HFFc6 (cell line): ENCODE data around the gene RNF13. TPM values are rescaled to one million over a fixed set of nuclear protein-coding genes. Genes with fewer than 3 reads are reported as not detected.
A peak's percentile ranks its signal among the peaks of the same experiment; 100 is the strongest.

ENCODE experiments used
- DNase-seq: peaks from one replicate; pipeline ENCODE4 v3.0.0-alpha.2; 2018
- H3K27ac Mint-ChIP-seq: 2 replicates; pipeline ENCODE4 v1.8.0; 2020; ENCODE audit warnings: mild to moderate bottlenecking, mixed read lengths
- H3K27me3 Mint-ChIP-seq: 2 replicates; pipeline ENCODE4 v1.8.0; 2021; ENCODE audit warnings: mild to moderate bottlenecking, moderate library complexity, mixed read lengths; ENCODE audit not compliant: insufficient read depth
- H3K36me3 Mint-ChIP-seq: 2 replicates; pipeline ENCODE4 v1.8.0; 2021; ENCODE audit warnings: low read depth, mixed read lengths
- H3K4me1 Mint-ChIP-seq: 2 replicates; pipeline ENCODE4 v1.8.0; 2020; ENCODE audit warnings: low read depth, mixed read lengths
- H3K4me3 Mint-ChIP-seq: 2 replicates; pipeline ENCODE4 v1.8.0; 2020; ENCODE audit warnings: mild to moderate bottlenecking, moderate library complexity, mixed read lengths
- H3K9me3 Mint-ChIP-seq: 2 replicates; pipeline ENCODE4 v1.8.0; 2020; ENCODE audit warnings: mild to moderate bottlenecking, mixed read lengths
- CTCF ChIP-seq: fragments of 200-600 bp; sonication (generic); IDR thresholded peaks from 2 replicates; pipeline ENCODE4 v1.5.0; 2021; ENCODE audit warnings: antibody characterized with exemption, mild to moderate bottlenecking
- total RNA-seq, 6 experiments: library from RNA; stranded (reverse); fragmentation: NEBNext Ultra II Directional; extraction: Animal tissue kit (Norgen Biotek cat#: 25700); gene quantifications; 2 replicates in 1 of 6; 3 replicates in 5 of 6; pipeline ENCODE4 v1.2.3, GENCODE V29; 2021

Gene RNF13
- total RNA-seq, 6 experiments from 2014 or later, result 20.5 to 33.7 (median 25.7) TPM

GRCh38 chr3:149848688-149849087 is 35.7 kb downstream of the RNF13 start:
- no peak for DNase-seq
- Mint-ChIP-seq H3K27ac (no peak overlapping the region), H3K9me3 (no peaks in the 10 kb centered on the region), H3K27me3 (no peaks in the 10 kb centered on the region), H3K36me3 (peaks cover 18% of the 10 kb centered on the region), H3K4me3 (no peak overlapping the region), H3K4me1 (peaks cover 13% of the 10 kb centered on the region)
- no peak for TF ChIP-seq CTCF

- H3K9me3 Mint-ChIP-seq, result no peaks in the 10 kb centered on the region
- DNase-seq, result no peak
- H3K4me3 Mint-ChIP-seq, result no peak overlapping the region
- no peak overlapping the region for H3K27ac Mint-ChIP-seq
- peaks cover 35% of the 10 kb centered on the region for H3K36me3 Mint-ChIP-seq
- H3K27me3 Mint-ChIP-seq, result no peaks in the 10 kb centered on the region
- no peak for TF ChIP-seq CTCF
- H3K4me1 Mint-ChIP-seq, result no peaks in the 10 kb centered on the region
These were observed 38.0 kb downstream of the RNF13 start for GRCh38 chr3:149850787-149851584.

GRCh38 chr3:149858911-149859310 is 45.9 kb downstream of the RNF13 start:
- Mint-ChIP-seq H3K27me3 (no peaks in the 10 kb centered on the region), H3K4me3 (no peak overlapping the region), H3K4me1 (peaks cover 8% of the 10 kb centered on the region; the same call in 1 of the 2 replicates), H3K36me3 (peaks cover 22% of the 10 kb centered on the region), H3K27ac (no peak overlapping the region), H3K9me3 (no peaks in the 10 kb centered on the region)
- TF ChIP-seq CTCF, result no peak
- DNase-seq, result no peak

- no peak overlapping the region for H3K4me3 Mint-ChIP-seq
- no peak for TF ChIP-seq CTCF
- H3K27me3 Mint-ChIP-seq, result no peaks in the 10 kb centered on the region
- no peaks in the 10 kb centered on the region for H3K9me3 Mint-ChIP-seq
- H3K36me3 Mint-ChIP-seq, result peaks cover 13% of the 10 kb centered on the region
- H3K27ac Mint-ChIP-seq, result no peak overlapping the region
- peaks cover 8% of the 10 kb centered on the region; the same call in 1 of the 2 replicates for H3K4me1 Mint-ChIP-seq
- peak; percentile 4 for DNase-seq
These were observed 47.9 kb downstream of the RNF13 start for GRCh38 chr3:149860881-149861280.

GRCh38 chr3:149867563-149867962 is 54.5 kb downstream of the RNF13 start:
- peaks cover 8% of the 10 kb centered on the region for H3K9me3 Mint-ChIP-seq
- no peak for TF ChIP-seq CTCF
- no peaks in the 10 kb centered on the region for H3K4me1 Mint-ChIP-seq
- H3K27me3 Mint-ChIP-seq, result no peaks in the 10 kb centered on the region
- no peak overlapping the region for H3K27ac Mint-ChIP-seq
- H3K4me3 Mint-ChIP-seq, result no peak overlapping the region
- DNase-seq, result no peak
- H3K36me3 Mint-ChIP-seq, result peaks cover 35% of the 10 kb centered on the region
